Skeletal muscle tissue (tissue), 4 donors: ENCODE measurements around the gene WDR4. TPM values are rescaled to one million over a fixed set of nuclear protein-coding genes. Genes with fewer than 3 reads are reported as not detected.
"Not testable (repeated sequence)": the region's sequence is repeated elsewhere in the genome, so short reads cannot be mapped to it uniquely, and the experiment has no call there.

Experiments
- H3K27ac ChIP-seq: one replicate; pipeline ENCODE4 v1.7.0; 2013; ENCODE audit warnings: mild to moderate bottlenecking, low read depth, low read length, inconsistent platforms
- H3K27me3 ChIP-seq, 3 donors: one replicate each; pipeline ENCODE4 v1.7.0; 2013; ENCODE audit warnings: low read length in 3 of 3; ENCODE audit not compliant: control insufficient read depth in 3 of 3, insufficient read depth in 3 of 3
- H3K36me3 ChIP-seq, 3 donors: one replicate each; pipeline ENCODE4 v1.7.0; 2013; ENCODE audit warnings: low read length in 3 of 3; ENCODE audit not compliant: control insufficient read depth in 3 of 3, insufficient read depth in 3 of 3
- H3K4me1 ChIP-seq, 3 donors: one replicate each; pipeline ENCODE4 v1.7.0; 2013; ENCODE audit warnings: low read length in 3 of 3, mild to moderate bottlenecking in 3 of 3; ENCODE audit not compliant: control insufficient read depth in 3 of 3, insufficient read depth in 3 of 3
- H3K4me3 ChIP-seq, 3 donors: one replicate each; pipeline ENCODE4 v1.7.0; 2013; ENCODE audit warnings: low read length in 3 of 3
- H3K9ac ChIP-seq, 3 donors: one replicate each; pipeline ENCODE4 v1.7.0; 2013; ENCODE audit warnings: low read length in 3 of 3, mild to moderate bottlenecking in 3 of 3, moderate library complexity in 2 of 3, low read depth in 1 of 3
- H3K9me3 ChIP-seq, 3 donors: one replicate each; pipeline ENCODE4 v1.7.0; 2013; ENCODE audit warnings: low read length in 3 of 3; ENCODE audit not compliant: control insufficient read depth in 3 of 3
- total RNA-seq: library from RNA; depleted of rRNA; stranded (reverse); fragments of >200 nt; gene quantifications from one replicate; pipeline ENCODE4 v1.2.3, GENCODE V29; 2014
- donor health status: Osteomylitis.

The WDR4 gene
- total RNA-seq, 1 donor from 2014 or later = 8.4 TPM

- H3K36me3 ChIP-seq = no peaks in the 10 kb centered on the region
- H3K27me3 ChIP-seq = peaks cover 27 to 34% (median 29%) of the 10 kb centered on the region in 3 donors
- H3K27ac ChIP-seq = no peak overlapping the region
- H3K4me3 ChIP-seq = no peak overlapping the region
- H3K9ac ChIP-seq = no peak overlapping the region
- H3K4me1 ChIP-seq = no peaks in the 10 kb centered on the region
- H3K9me3 ChIP-seq = no peaks in the 10 kb centered on the region
Observed at GRCh38 chr21:42827588-42827987, 51.8 kb downstream of the WDR4 start.

GRCh38 chr21:42820616-42821465 lies 58.5 kb downstream of the WDR4 start:
- no peak overlapping the region for H3K9ac ChIP-seq
- H3K36me3 ChIP-seq = no peaks in the 10 kb centered on the region
- H3K27ac ChIP-seq = no peak overlapping the region
- H3K27me3 ChIP-seq = peaks cover 7 to 12% (median 8%) of the 10 kb centered on the region in 3 donors
- no peaks in the 10 kb centered on the region for H3K9me3 ChIP-seq
- H3K4me1 ChIP-seq = no peaks in the 10 kb centered on the region
- H3K4me3 ChIP-seq = no peak overlapping the region

- H3K9ac ChIP-seq = no peak overlapping the region
- no peaks in the 10 kb centered on the region for H3K36me3 ChIP-seq
- H3K4me1 ChIP-seq = no peaks in the 10 kb centered on the region
- H3K27me3 ChIP-seq = peaks cover 7 to 12% (median 8%) of the 10 kb centered on the region in 3 donors
- H3K4me3 ChIP-seq = no peak overlapping the region
- H3K27ac ChIP-seq = no peak overlapping the region
- no peaks in the 10 kb centered on the region for H3K9me3 ChIP-seq
Observed at GRCh38 chr21:42819861-42820615, 59.3 kb downstream of the WDR4 start.

GRCh38 chr21:42818328-42818749 lies 61.0 kb downstream of the WDR4 start:
- Histone ChIP-seq H3K27ac (no peak overlapping the region), H3K9me3 (no peaks in the 10 kb centered on the region), H3K4me3 (no peak overlapping the region), H3K9ac (no peak overlapping the region), H3K27me3 (peaks cover 7 to 12% (median 8%) of the 10 kb centered on the region in 3 donors), H3K36me3 (no peaks in the 10 kb centered on the region), H3K4me1 (no peaks in the 10 kb centered on the region)

- Histone ChIP-seq H3K9ac (no peak overlapping the region), H3K4me3 (no peak overlapping the region), H3K27me3 (peaks cover under 1 to 13% (median 3%) of the 10 kb centered on the region in 3 donors), H3K4me1 (no peaks in the 10 kb centered on the region), H3K9me3 (no peaks in the 10 kb centered on the region), H3K36me3 (no peaks in the 10 kb centered on the region), H3K27ac (no peak overlapping the region)
Observed at GRCh38 chr21:42815217-42815616, 64.1 kb downstream of the WDR4 start.

- not testable (repeated sequence) for H3K27ac ChIP-seq, H3K36me3 ChIP-seq, H3K9me3 ChIP-seq, H3K4me3 ChIP-seq, H3K9ac ChIP-seq, H3K4me1 ChIP-seq
- H3K27me3 ChIP-seq = peaks cover 9 to 18% (median 15%) of the 10 kb centered on the region in 3 donors
Observed at GRCh38 chr21:42812528-42813241, 66.7 kb downstream of the WDR4 start.

GRCh38 chr21:42811960-42812359 lies 67.4 kb downstream of the WDR4 start:
- H3K36me3 ChIP-seq = no peaks in the 10 kb centered on the region

GRCh38 chr21:42809577-42810475 lies 69.5 kb downstream of the WDR4 start:
- Histone ChIP-seq H3K4me1 (no peaks in the 10 kb centered on the region), H3K9ac (no peak overlapping the region), H3K36me3 (no peaks in the 10 kb centered on the region), H3K27me3 (peaks cover 13 to 20% (median 16%) of the 10 kb centered on the region in 3 donors), H3K27ac (no peak overlapping the region), H3K4me3 (no peak overlapping the region), H3K9me3 (no peaks in the 10 kb centered on the region)

More at GRCh38 chr21:42811960-42812359, 67.4 kb downstream of the WDR4 start:
- no peak overlapping the region for H3K4me3 ChIP-seq
- H3K4me1 ChIP-seq = no peaks in the 10 kb centered on the region
- H3K9ac ChIP-seq = no peak overlapping the region
- no peaks in the 10 kb centered on the region for H3K9me3 ChIP-seq
- H3K27me3 ChIP-seq = peaks cover 9 to 17% (median 15%) of the 10 kb centered on the region in 3 donors
- no peak overlapping the region for H3K27ac ChIP-seq

GRCh38 chr21:42809171-42809570 lies 70.2 kb downstream of the WDR4 start:
- no peak overlapping the region for H3K4me3 ChIP-seq
- H3K4me1 ChIP-seq = no peaks in the 10 kb centered on the region
- H3K9ac ChIP-seq = no peak overlapping the region
- no peaks in the 10 kb centered on the region for H3K36me3 ChIP-seq
- H3K27ac ChIP-seq = no peak overlapping the region
- no peaks in the 10 kb centered on the region for H3K9me3 ChIP-seq
- peaks cover 13 to 20% (median 16%) of the 10 kb centered on the region in 3 donors for H3K27me3 ChIP-seq
